ENCODE measurements around the gene MAGI1. TPM values are rescaled to one million over a fixed set of nuclear protein-coding genes. Genes with fewer than 3 reads are reported as not detected.
A peak's percentile ranks its signal among the peaks of the same experiment; 100 is the strongest.

MAGI1 gene
- total RNA-seq, 1 donor from 2014 or later = 5.0 TPM

DNA sequence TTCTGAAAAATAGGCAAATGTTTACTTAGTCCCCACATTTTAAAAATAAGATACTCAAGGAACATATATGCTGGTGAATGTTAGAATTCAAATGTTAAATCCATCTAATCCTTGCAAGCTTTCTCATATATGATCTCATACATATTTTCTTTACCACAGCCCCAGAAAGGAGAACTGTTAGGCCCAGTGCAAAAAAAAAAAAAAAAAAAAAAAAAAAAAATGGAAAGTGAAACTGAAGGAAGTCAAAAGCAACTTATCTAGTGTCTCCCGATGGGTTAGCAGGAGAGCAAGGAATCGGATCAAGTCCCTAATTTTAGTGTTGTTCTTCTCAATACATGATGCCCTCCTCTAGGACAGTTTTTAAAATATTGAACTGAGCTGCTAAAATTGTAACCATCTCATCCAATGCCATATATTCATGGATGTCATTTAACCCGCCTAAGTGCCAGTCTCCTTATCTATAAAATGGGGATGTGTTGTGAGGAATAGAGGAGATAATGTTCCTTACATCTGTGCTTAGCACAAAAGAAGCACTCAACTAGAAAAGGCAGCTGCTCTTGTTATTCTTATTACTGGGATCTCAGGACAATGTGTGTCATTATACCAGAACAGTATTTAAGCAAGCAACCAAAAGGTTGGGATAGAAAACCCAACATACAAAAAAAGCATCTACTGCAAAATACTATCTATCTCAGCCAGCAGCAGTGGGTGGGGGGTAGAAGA, 279.7 kb downstream of the MAGI1 start:
- Histone ChIP-seq H3K36me3 (ENCODE audit: control insufficient read depth, insufficient read depth, low read length) (no peaks in the 10 kb centered on the region), H3K4me3 (ENCODE audit: low read depth, low read length) (no peak overlapping the region), H3K27me3 (ENCODE audit: control insufficient read depth, insufficient read depth, low read length) (no peaks in the 10 kb centered on the region)
- DNase-seq (ENCODE audit: low read depth) (no peak), FAIRE-seq (no peak)
- TF ChIP-seq, protein P1, sequence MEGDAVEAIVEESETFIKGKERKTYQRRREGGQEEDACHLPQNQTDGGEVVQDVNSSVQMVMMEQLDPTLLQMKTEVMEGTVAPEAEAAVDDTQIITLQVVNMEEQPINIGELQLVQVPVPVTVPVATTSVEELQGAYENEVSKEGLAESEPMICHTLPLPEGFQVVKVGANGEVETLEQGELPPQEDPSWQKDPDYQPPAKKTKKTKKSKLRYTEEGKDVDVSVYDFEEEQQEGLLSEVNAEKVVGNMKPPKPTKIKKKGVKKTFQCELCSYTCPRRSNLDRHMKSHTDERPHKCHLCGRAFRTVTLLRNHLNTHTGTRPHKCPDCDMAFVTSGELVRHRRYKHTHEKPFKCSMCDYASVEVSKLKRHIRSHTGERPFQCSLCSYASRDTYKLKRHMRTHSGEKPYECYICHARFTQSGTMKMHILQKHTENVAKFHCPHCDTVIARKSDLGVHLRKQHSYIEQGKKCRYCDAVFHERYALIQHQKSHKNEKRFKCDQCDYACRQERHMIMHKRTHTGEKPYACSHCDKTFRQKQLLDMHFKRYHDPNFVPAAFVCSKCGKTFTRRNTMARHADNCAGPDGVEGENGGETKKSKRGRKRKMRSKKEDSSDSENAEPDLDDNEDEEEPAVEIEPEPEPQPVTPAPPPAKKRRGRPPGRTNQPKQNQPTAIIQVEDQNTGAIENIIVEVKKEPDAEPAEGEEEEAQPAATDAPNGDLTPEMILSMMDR (IDR thresholded peaks at IDR 0.05; ENCODE audit: insufficient read depth, low read length, severe bottlenecking) = no peak

DNA sequence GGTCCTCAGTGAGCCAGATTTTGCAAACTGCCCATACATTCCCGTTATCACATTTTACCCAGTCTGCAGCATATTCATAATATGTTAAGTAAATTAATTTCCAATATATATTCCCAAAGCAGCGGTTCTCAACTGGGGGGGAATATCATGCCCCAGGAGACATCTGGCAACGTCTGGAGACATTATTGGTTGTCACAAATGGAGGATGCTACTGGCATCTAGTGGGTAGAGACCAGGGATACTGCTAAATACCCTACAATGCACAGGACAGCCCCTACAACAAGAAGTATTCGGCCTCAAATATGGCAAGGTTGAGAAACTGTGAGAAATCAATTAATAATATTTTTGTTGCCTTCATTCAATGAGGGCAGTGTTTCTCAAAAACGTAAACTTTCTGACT, 280.3 kb downstream of the MAGI1 start:
- no peak for FAIRE-seq
- DNase-seq (ENCODE audit: low read depth) = no peak
- TF ChIP-seq, protein P1 (IDR thresholded peaks at IDR 0.05; ENCODE audit: insufficient read depth, low read length, severe bottlenecking) = no peak

DNA sequence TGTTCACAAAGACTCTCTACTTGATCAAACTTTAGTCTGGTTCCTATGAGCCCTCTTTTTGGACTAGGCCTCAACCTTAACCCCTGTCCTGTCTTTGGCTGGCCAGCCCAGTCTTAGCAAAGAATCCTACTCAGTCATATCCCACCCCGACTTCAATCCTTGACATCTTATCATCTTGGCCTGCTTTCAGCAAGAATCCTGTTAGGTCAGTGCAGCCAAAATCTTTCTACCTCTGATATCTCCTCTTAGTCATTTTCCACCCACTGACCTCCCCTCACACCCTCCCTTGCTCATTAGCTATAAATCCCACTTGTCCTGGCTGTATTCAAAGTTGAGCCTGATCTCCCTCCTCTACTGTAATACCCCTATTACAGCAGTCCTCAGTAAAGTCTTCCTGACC, 286.1 kb downstream of the MAGI1 start:
- no peak for DNase-seq (ENCODE audit: low read depth)
- Histone ChIP-seq H3K36me3 (ENCODE audit: control insufficient read depth, insufficient read depth, low read length) (no peaks in the 10 kb centered on the region), H3K27me3 (ENCODE audit: control insufficient read depth, insufficient read depth, low read length) (no peaks in the 10 kb centered on the region), H3K4me3 (ENCODE audit: low read depth, low read length) (no peak overlapping the region)
- no peak for FAIRE-seq
- TF ChIP-seq, protein P1 (IDR thresholded peaks at IDR 0.05; ENCODE audit: insufficient read depth, low read length, severe bottlenecking) = no peak

More for the DNA sequence above, 280.3 kb downstream of the MAGI1 start:
- Histone ChIP-seq H3K36me3 (ENCODE audit: control insufficient read depth, insufficient read depth, low read length) (no peaks in the 10 kb centered on the region), H3K27me3 (ENCODE audit: control insufficient read depth, insufficient read depth, low read length) (no peaks in the 10 kb centered on the region), H3K4me3 (ENCODE audit: low read depth, low read length) (no peak overlapping the region)

DNA sequence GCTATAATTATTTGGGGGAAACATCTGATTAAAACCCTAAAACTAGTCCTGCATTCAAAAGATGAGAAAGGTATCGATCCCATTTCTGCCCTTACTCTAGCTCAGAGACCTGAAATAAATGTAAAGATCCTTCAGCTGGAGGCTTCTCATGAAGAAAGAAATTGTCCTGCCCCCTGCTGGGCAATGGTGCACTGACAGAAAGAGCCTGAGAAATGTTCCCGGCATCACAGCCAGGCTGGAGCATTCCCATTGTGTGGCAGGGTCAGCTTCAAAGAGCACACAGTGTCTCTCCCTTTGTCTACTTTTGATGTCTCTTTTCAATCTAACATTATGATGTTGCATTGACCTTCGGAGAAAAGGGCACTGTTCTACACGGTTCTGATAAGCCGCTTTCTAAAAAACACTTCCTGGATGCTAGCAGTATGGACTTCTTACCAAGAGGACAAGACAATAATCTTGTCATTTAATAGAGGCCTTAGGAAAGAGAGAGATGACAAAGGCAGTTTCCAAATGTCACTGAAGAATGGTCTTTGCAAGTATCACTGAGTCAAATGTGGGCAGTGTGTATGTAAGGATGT, 287.5 kb downstream of the MAGI1 start:
- DNase-seq (ENCODE audit: low read depth) (peak; percentile 35), FAIRE-seq (peak; percentile 60)
- Histone ChIP-seq H3K36me3 (ENCODE audit: control insufficient read depth, insufficient read depth, low read length) (no peaks in the 10 kb centered on the region), H3K4me3 (ENCODE audit: low read depth, low read length) (no peak overlapping the region), H3K27me3 (ENCODE audit: control insufficient read depth, insufficient read depth, low read length) (no peaks in the 10 kb centered on the region)
- TF ChIP-seq, protein P1 (IDR thresholded peaks at IDR 0.05; ENCODE audit: insufficient read depth, low read length, severe bottlenecking) = peak; percentile 76

DNA sequence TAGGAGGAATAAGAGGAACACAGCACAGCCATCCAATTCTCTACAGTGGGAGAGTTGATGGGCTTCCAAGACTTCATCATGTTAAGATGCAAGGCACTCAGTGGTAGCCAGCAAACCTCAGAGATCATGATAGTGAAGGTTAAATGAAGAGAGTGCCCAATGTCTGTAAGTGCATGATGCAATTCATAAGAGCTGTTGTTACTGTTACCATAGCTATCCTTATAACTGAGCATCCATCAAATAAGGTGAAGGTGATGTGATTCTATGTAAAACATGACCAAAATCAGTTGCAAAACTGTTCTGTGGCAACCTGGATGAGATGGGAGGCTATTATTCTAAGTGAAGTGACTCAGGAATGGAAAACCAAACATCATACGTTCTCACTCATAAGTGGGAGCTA, 289.7 kb downstream of the MAGI1 start:
- TF ChIP-seq, protein P1 (IDR thresholded peaks at IDR 0.05; ENCODE audit: insufficient read depth, low read length, severe bottlenecking) = no peak
- FAIRE-seq (no peak), DNase-seq (ENCODE audit: low read depth) (no peak)
- H3K4me3 ChIP-seq (ENCODE audit: low read depth, low read length) = no peak overlapping the region
- no peaks in the 10 kb centered on the region for H3K27me3 ChIP-seq (ENCODE audit: control insufficient read depth, insufficient read depth, low read length)
- H3K36me3 ChIP-seq (ENCODE audit: control insufficient read depth, insufficient read depth, low read length) = no peaks in the 10 kb centered on the region

All from bronchial epithelial cell (primary cell).